ENCODE results near the gene ORC6. TPM values are rescaled to one million over a fixed set of nuclear protein-coding genes. Genes with fewer than 3 reads are reported as not detected.
A peak's percentile ranks its signal among the peaks of the same experiment; 100 is the strongest.

The ORC6 gene
- total and polyA plus RNA-seq, 2 experiments from 2014 or later, result 7.8 to 10.7 TPM

DNA sequence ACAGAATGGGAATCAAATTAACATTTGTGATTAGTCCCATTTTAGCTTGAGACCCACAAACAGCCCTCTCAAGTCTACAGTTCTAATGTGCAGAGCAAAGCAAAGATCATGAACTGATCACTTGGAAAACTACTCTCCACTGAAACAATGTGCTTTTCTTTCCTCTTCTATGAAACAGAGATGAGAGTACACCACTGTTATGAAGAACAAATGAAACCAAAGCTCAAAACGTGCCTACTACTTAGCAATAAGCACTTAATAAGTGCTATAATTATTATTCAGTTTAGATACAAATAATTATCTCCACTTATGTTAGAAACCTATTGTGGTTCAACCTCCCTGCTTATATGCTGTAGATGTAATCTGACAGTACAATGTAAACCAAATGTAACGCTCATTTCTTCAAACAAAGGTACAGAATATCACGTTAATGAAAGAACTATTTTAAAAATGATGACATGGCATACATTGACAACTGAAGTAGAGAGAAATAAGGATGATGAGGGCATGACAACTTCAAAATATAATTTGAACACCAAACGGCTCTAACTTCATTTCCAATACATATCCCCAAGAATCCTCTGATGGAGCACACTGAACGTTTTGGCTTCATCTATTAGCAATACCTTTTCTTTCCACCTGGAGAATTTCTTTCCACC is 2.5 kb upstream of the ORC6 start:
- Histone ChIP-seq H4K20me1 (ENCODE audit: insufficient read depth) (peaks cover 27% of the 10 kb centered on the region; the same call in 1 of the 2 replicates), H2AFZ (no peak overlapping the region), H3K9me2 (ENCODE audit: insufficient read depth) (no peaks in the 10 kb centered on the region), H3K27ac (no peak overlapping the region), H3F3A (ENCODE audit: insufficient read depth) (peaks cover 18% of the 10 kb centered on the region), H3K4me2 (ENCODE audit: unreplicated experiment) (peak overlapping the region; percentile 92), H3K79me2 (ENCODE audit: insufficient read depth) (peaks cover 86% of the 10 kb centered on the region), H3K4me3 (peak overlapping the region; percentile 94), H3K4me1 (ENCODE audit: insufficient read depth) (peaks cover 29% of the 10 kb centered on the region), H3K9me3 (ENCODE audit: low read depth) (no peaks in the 10 kb centered on the region), H3K36me3 (ENCODE audit: low read depth) (peaks cover 3% of the 10 kb centered on the region), H3K9ac (peak overlapping the region; percentile 86; the same call in 1 of the 2 replicates), H3K27me3 (replicated peaks; ENCODE audit: insufficient read depth) (no peaks in the 10 kb centered on the region)
- DNase-seq, result no peak
- in situ Hi-C loops (cut with MboI), result no loop called here
- no peak for TF ChIP-seq EZH2 (IDR thresholded peaks at IDR 0.05; ENCODE audit: insufficient read depth, poor library complexity, severe bottlenecking)
- TF ChIP-seq EZH2phosphoT487 (IDR thresholded peaks at IDR 0.05; ENCODE audit: insufficient read depth, low read depth), result no peak
- 37 to 40% methylated on average over 5 of the region's 5 CpGs for WGBS, 2 experiments (ENCODE audit: low coverage in 1 of 2, low lambda C conversion rate in 2 of 2, missing lambda C conversion rate in 2 of 2)

- DNase-seq, result peak; percentile 8
- Histone ChIP-seq H4K20me1 (ENCODE audit: insufficient read depth) (peaks cover 27% of the 10 kb centered on the region; the same call in 1 of the 2 replicates), H3K4me1 (ENCODE audit: insufficient read depth) (peaks cover 29% of the 10 kb centered on the region), H3K79me2 (ENCODE audit: insufficient read depth) (peaks cover 86% of the 10 kb centered on the region), H3K9me2 (ENCODE audit: insufficient read depth) (no peaks in the 10 kb centered on the region), H3K36me3 (ENCODE audit: low read depth) (no peaks in the 10 kb centered on the region), H3K27ac (no peak overlapping the region), H3F3A (ENCODE audit: insufficient read depth) (peaks cover 18% of the 10 kb centered on the region), H3K4me3 (peak overlapping the region; percentile 94), H3K9me3 (ENCODE audit: low read depth) (no peaks in the 10 kb centered on the region), H3K4me2 (ENCODE audit: unreplicated experiment) (peak overlapping the region; percentile 92), H3K9ac (peak overlapping the region; percentile 86), H2AFZ (0 out of 2 replicates have a peak overlapping the region, but pooled peaks have one; percentile 95), H3K27me3 (replicated peaks; ENCODE audit: insufficient read depth) (no peaks in the 10 kb centered on the region)
- in situ Hi-C loops (cut with MboI), result no loop called here
- TF ChIP-seq EZH2phosphoT487 (IDR thresholded peaks at IDR 0.05; ENCODE audit: insufficient read depth, low read depth) (no peak), EZH2 (IDR thresholded peaks at IDR 0.05; ENCODE audit: insufficient read depth, poor library complexity, severe bottlenecking) (no peak)
- WGBS, 2 experiments (ENCODE audit: low coverage in 1 of 2, low lambda C conversion rate in 2 of 2, missing lambda C conversion rate in 2 of 2), result 66 to 69% methylated on average over 9 of the region's 9 CpGs
Observed at GRCh38 chr16:46687486-46687885, 2.0 kb upstream of the ORC6 start.

- TF ChIP-seq EZH2phosphoT487 (IDR thresholded peaks at IDR 0.05; ENCODE audit: insufficient read depth, low read depth) (no peak), EZH2 (IDR thresholded peaks at IDR 0.05; ENCODE audit: insufficient read depth, poor library complexity, severe bottlenecking) (no peak)
- peak overlapping the region; percentile 91 for H3K27ac ChIP-seq
- no peaks in the 10 kb centered on the region for H3K9me3 ChIP-seq (ENCODE audit: low read depth)
- peak overlapping the region; percentile 95 for H2AFZ ChIP-seq
- peak overlapping the region; percentile 86 for H3K9ac ChIP-seq
- no peaks in the 10 kb centered on the region for H3K27me3 ChIP-seq (replicated peaks; ENCODE audit: insufficient read depth)
- peaks cover 18% of the 10 kb centered on the region for H3F3A ChIP-seq (ENCODE audit: insufficient read depth)
- in situ Hi-C loops (cut with MboI), result no loop called here
- H3K4me1 ChIP-seq (ENCODE audit: insufficient read depth), result peaks cover 29% of the 10 kb centered on the region
- H4K20me1 ChIP-seq (ENCODE audit: insufficient read depth), result peaks cover 27% of the 10 kb centered on the region; the same call in 1 of the 2 replicates
- peak overlapping the region; percentile 94 for H3K4me3 ChIP-seq
- H3K36me3 ChIP-seq (ENCODE audit: low read depth), result no peaks in the 10 kb centered on the region
- H3K9me2 ChIP-seq (ENCODE audit: insufficient read depth), result no peaks in the 10 kb centered on the region
- peaks cover 86% of the 10 kb centered on the region for H3K79me2 ChIP-seq (ENCODE audit: insufficient read depth)
- DNase-seq, result no peak
- peak overlapping the region; percentile 92 for H3K4me2 ChIP-seq (ENCODE audit: unreplicated experiment)
- WGBS, 2 experiments (ENCODE audit: low coverage in 1 of 2, low lambda C conversion rate in 2 of 2, missing lambda C conversion rate in 2 of 2), result 1 to 3% methylated on average over 14 of the region's 14 CpGs
Observed at GRCh38 chr16:46688101-46688653, 1.3 kb upstream of the ORC6 start.

DNA sequence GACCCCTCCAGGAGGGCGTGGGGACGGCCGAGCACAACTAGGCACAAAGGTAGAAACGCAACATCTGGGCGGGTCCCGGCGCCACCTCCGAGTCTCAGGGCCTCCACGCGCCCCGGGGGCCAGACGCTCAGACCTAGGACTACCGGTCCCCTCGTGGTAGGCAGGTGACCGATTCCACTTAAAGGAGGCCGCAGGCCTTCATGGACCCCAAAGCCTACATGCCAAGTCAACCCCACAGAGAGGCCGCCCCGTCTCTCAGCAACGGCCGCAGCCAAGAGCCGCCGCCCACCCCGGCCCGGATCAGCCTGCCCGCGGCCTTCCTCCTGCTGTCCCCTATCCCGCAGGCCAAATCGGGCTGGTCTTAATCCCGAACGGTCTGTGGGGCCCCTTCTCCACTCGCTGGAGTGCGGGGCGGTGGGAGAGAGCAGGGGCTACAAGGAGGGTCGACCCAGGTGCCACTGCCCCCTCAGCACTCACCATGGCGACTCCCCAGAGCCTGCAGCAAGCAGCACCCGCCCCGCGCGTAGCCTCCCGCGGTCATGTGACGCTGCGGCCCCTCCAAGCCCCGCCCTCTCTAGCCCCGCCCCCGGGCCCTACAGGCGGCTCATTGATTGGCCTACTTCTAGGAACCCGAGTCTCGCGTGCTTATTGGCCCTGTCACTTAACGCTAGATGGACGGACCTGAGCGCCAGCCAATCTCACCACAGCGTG is 650 bp upstream of the ORC6 start, which contains the start of gene VPS35:
Gene VPS35, minus strand, starts transcription at position 525 of the 711 bp plus-strand sequence. Its CDS starts 45 bp downstream, at position 480.
- Histone ChIP-seq H3K9me2 (ENCODE audit: insufficient read depth) (no peaks in the 10 kb centered on the region), H3K79me2 (ENCODE audit: insufficient read depth) (peaks cover 80% of the 10 kb centered on the region), H3K27ac (peak within 1 kb of the TSS; percentile 91), H2AFZ (peak within 1 kb of the TSS; percentile 95), H3K4me3 (peak within 1 kb of the TSS; percentile 94), H3F3A (ENCODE audit: insufficient read depth) (peaks cover 18% of the 10 kb centered on the region), H3K27me3 (replicated peaks; ENCODE audit: insufficient read depth) (no peaks in the 10 kb centered on the region), H3K9ac (peak within 1 kb of the TSS; percentile 86), H3K4me1 (ENCODE audit: insufficient read depth) (peaks cover 29% of the 10 kb centered on the region), H4K20me1 (ENCODE audit: insufficient read depth) (peaks cover 27% of the 10 kb centered on the region; the same call in 1 of the 2 replicates), H3K4me2 (ENCODE audit: unreplicated experiment) (peak within 1 kb of the TSS; percentile 92), H3K9me3 (ENCODE audit: low read depth) (no peaks in the 10 kb centered on the region), H3K36me3 (ENCODE audit: low read depth) (no peaks in the 10 kb centered on the region)
- in situ Hi-C loops (cut with MboI), result no loop called here
- no peak for TF ChIP-seq EZH2phosphoT487 (IDR thresholded peaks at IDR 0.05; ENCODE audit: insufficient read depth, low read depth)
- TF ChIP-seq EZH2 (IDR thresholded peaks at IDR 0.05; ENCODE audit: insufficient read depth, poor library complexity, severe bottlenecking), result no peak
- 0 to 1% methylated on average over 27 to 52 of the region's 54 CpGs for whole genome bisulfite sequencing, 2 experiments (ENCODE audit: low coverage in 1 of 2, low lambda C conversion rate in 2 of 2, missing lambda C conversion rate in 2 of 2)
- DNase-seq, result peak; percentile 100

Data from GM23248 (cell line).